Ascending aorta (tissue), 2 donors: ENCODE measurements around the gene MRFAP1. TPM values are rescaled to one million over a fixed set of nuclear protein-coding genes. Genes with fewer than 3 reads are reported as not detected.

Experiments used
- DNase-seq, 2 donors: peaks; one replicate each; pipeline ENCODE4 v3.0.0-alpha.2; 2019; ENCODE audit warnings: low spot score in 2 of 2
- H3K27ac ChIP-seq, 2 donors: fragments of 200-600 bp; sonication (generic); one replicate each; pipeline ENCODE4 v1.5.1; 2016 to 2017; ENCODE audit warnings: mild to moderate bottlenecking in 1 of 2
- H3K27me3 ChIP-seq: fragments of 200-600 bp; sonication (generic); one replicate; pipeline ENCODE4 v1.5.1; 2017
- H3K36me3 ChIP-seq, 2 donors: fragments of 200-600 bp; sonication (generic); one replicate each; pipeline ENCODE4 v1.5.1; 2016
- H3K4me1 ChIP-seq, 2 donors: fragments of 200-600 bp; sonication (generic); one replicate each; pipeline ENCODE4 v1.5.1; 2016 to 2017; ENCODE audit warnings: mild to moderate bottlenecking in 1 of 2
- H3K4me3 ChIP-seq, 2 donors: fragments of 200-600 bp; sonication (generic); one replicate each; pipeline ENCODE4 v1.5.1; 2016 to 2017; ENCODE audit warnings: mild to moderate bottlenecking in 1 of 2
- H3K9me3 ChIP-seq, 2 donors: fragments of 200-600 bp; sonication (generic); one replicate each; pipeline ENCODE4 v1.5.1; 2016
- CTCF ChIP-seq, 3 experiments: fragments of 200-600 bp in 2 of 3; fragments of 450-650 bp in 1 of 3; sonication (generic) in 2 of 3; IDR thresholded peaks; one replicate each; pipeline ENCODE4 v1.5.1; 2016 to 2019; ENCODE audit warnings: antibody characterized with exemption in 3 of 3, mild to moderate bottlenecking in 1 of 3, moderate library complexity in 1 of 3
- intact Hi-C: fragments of 100-400 bp; cut with DNase I; formaldehyde crosslinking; loops from one replicate; pipeline ENCODE4 v1.15.1; 2023
- total RNA-seq: library from RNA; depleted of rRNA; stranded (reverse); fragments of >200 nt; gene quantifications from one replicate; pipeline ENCODE4 v1.1.0, GENCODE V29; 2016

The MRFAP1 gene
- total RNA-seq, 1 donor from 2014 or later: 109 TPM

GRCh38 chr4:6632125-6632524 lies 8.4 kb upstream of the MRFAP1 start:
- DNase-seq: peak in 1 of 2 donors; percentile 15
- TF ChIP-seq CTCF (IDR thresholded peaks at IDR 0.05): no peak
- H3K27me3 ChIP-seq: no peaks in the 10 kb centered on the region
- H3K36me3 ChIP-seq: no peaks in the 10 kb centered on the region
- no peaks in the 10 kb centered on the region for H3K9me3 ChIP-seq
- no peak overlapping the region for H3K4me3 ChIP-seq
- intact Hi-C loops: no loop called here
- H3K27ac ChIP-seq: no peak overlapping the region
- no peaks in the 10 kb centered on the region for H3K4me1 ChIP-seq

- Histone ChIP-seq H3K4me3 (no peak overlapping the region), H3K9me3 (no peaks in the 10 kb centered on the region), H3K27ac (no peak overlapping the region), H3K4me1 (no peaks in the 10 kb centered on the region), H3K27me3 (no peaks in the 10 kb centered on the region), H3K36me3 (no peaks in the 10 kb centered on the region)
- intact Hi-C loops: no loop called here
- DNase-seq: peak in 1 of 2 donors; percentile 55
- no peak for TF ChIP-seq CTCF (IDR thresholded peaks at IDR 0.05)
These were observed 7.2 kb upstream of the MRFAP1 start for GRCh38 chr4:6633091-6633906.

- DNase-seq: no peak
- H3K4me3 ChIP-seq: no peak overlapping the region
- H3K27me3 ChIP-seq: no peaks in the 10 kb centered on the region
- TF ChIP-seq CTCF (IDR thresholded peaks at IDR 0.05): no peak
- H3K9me3 ChIP-seq: no peaks in the 10 kb centered on the region
- no peaks in the 10 kb centered on the region for H3K36me3 ChIP-seq
- H3K27ac ChIP-seq: no peak overlapping the region
- intact Hi-C loops: no loop called here
- H3K4me1 ChIP-seq: no peaks in the 10 kb centered on the region
These were observed 5.7 kb upstream of the MRFAP1 start for GRCh38 chr4:6634746-6635145.

- peak overlapping the region in 1 of 2 donors; percentile 89 for H3K4me3 ChIP-seq
- DNase-seq: peak in 1 of 2 donors; percentile 31
- intact Hi-C loops: no loop called here
- no peak for TF ChIP-seq CTCF (IDR thresholded peaks at IDR 0.05)
- H3K4me1 ChIP-seq: peaks cover 4 to 16% of the 10 kb centered on the region in 2 donors
- H3K27me3 ChIP-seq: no peaks in the 10 kb centered on the region
- H3K9me3 ChIP-seq: no peaks in the 10 kb centered on the region
- peaks cover 13 to 15% of the 10 kb centered on the region in 2 donors for H3K36me3 ChIP-seq
- no peak overlapping the region for H3K27ac ChIP-seq
These were observed 1.3 kb upstream of the MRFAP1 start for GRCh38 chr4:6639137-6639680.

- DNase-seq: peak in 1 of 2 donors; percentile 80
- H3K9me3 ChIP-seq: no peaks in the 10 kb centered on the region
- H3K27ac ChIP-seq: peak overlapping the region; percentile 94 to 97
- H3K4me1 ChIP-seq: peaks cover 4 to 16% of the 10 kb centered on the region in 2 donors
- no peaks in the 10 kb centered on the region for H3K27me3 ChIP-seq
- TF ChIP-seq CTCF (IDR thresholded peaks at IDR 0.05): no peak
- peaks cover 13 to 15% of the 10 kb centered on the region in 2 donors for H3K36me3 ChIP-seq
- peak overlapping the region; percentile 76 to 89 for H3K4me3 ChIP-seq
- intact Hi-C loops: loop anchor here (2.0 to 10.0 kb wide), 8 partner anchors 23 to 426 kb away; partner anchors contain the start of genes GRPEL1, KIAA0232, MAN2B2 and TADA2B
These were observed 882 bp downstream of the MRFAP1 start for GRCh38 chr4:6641164-6641970.
